Measurements from ENCODE around the gene PCDHA3.
"Not testable (repeated sequence)": the region's sequence is repeated elsewhere in the genome, so short reads cannot be mapped to it uniquely, and the experiment has no call there.

PCDHA3 gene

GRCh38 chr5:140796718-140797095 lies 4.2 kb upstream of the PCDHA3 start:
- Histone ChIP-seq H3K27ac (ENCODE audit: low read length) (no peak overlapping the region), H3F3A (ENCODE audit: insufficient read depth, low read length) (no peaks in the 10 kb centered on the region), H3K36me3 (replicated peaks; ENCODE audit: insufficient read depth, low read length) (no peaks in the 10 kb centered on the region), H3K4me3 (ENCODE audit: low read length) (no peak overlapping the region), H3K4me2 (ENCODE audit: low read depth, low read length) (no peak overlapping the region), H3K9me2 (replicated peaks; ENCODE audit: insufficient read depth, low read length) (no peaks in the 10 kb centered on the region), H4K20me1 (ENCODE audit: insufficient read depth, low read length) (no peaks in the 10 kb centered on the region), H3K79me2 (ENCODE audit: low read length) (no peaks in the 10 kb centered on the region), H3K4me1 (ENCODE audit: low read length) (no peaks in the 10 kb centered on the region), H3K9ac (ENCODE audit: low read length) (no peak overlapping the region), H2AFZ (ENCODE audit: low read length) (no peak overlapping the region), H3K27me3 (replicated peaks; ENCODE audit: insufficient read depth, low read length) (no peaks in the 10 kb centered on the region), H3K9me3 (replicated peaks; ENCODE audit: insufficient read depth, low read length) (no peaks in the 10 kb centered on the region)
- DNase-seq = no peak
- no peak for TF ChIP-seq EZH2 (optimal IDR thresholded peaks at IDR 0.05; ENCODE audit: low read depth, low read length)
- TF ChIP-seq, protein P1, sequence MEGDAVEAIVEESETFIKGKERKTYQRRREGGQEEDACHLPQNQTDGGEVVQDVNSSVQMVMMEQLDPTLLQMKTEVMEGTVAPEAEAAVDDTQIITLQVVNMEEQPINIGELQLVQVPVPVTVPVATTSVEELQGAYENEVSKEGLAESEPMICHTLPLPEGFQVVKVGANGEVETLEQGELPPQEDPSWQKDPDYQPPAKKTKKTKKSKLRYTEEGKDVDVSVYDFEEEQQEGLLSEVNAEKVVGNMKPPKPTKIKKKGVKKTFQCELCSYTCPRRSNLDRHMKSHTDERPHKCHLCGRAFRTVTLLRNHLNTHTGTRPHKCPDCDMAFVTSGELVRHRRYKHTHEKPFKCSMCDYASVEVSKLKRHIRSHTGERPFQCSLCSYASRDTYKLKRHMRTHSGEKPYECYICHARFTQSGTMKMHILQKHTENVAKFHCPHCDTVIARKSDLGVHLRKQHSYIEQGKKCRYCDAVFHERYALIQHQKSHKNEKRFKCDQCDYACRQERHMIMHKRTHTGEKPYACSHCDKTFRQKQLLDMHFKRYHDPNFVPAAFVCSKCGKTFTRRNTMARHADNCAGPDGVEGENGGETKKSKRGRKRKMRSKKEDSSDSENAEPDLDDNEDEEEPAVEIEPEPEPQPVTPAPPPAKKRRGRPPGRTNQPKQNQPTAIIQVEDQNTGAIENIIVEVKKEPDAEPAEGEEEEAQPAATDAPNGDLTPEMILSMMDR (IDR thresholded peaks at IDR 0.05; ENCODE audit: low read length) = no peak
- TF ChIP-seq EZH2phosphoT487 (IDR thresholded peaks at IDR 0.05; ENCODE audit: low read length) = no peak

DNA sequence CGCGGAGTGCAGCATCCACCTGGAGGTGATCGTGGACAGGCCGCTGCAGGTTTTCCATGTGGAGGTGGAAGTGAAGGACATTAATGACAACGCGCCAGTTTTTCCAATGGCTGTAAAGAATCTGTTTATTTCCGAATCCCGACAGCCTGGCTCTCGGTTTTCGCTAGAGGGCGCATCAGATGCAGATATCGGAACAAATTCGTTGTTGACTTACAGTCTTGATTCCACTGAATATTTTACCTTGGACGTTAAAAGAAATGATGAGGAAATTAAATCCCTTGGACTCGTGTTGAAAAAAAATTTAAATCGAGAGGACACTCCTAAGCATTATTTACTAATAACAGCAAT lies 611 bp downstream of the PCDHA3 start:
- no peaks in the 10 kb centered on the region for H3K27me3 ChIP-seq (replicated peaks; ENCODE audit: insufficient read depth, low read length)
- H3K4me2 ChIP-seq (ENCODE audit: low read depth, low read length) = no peak overlapping the region
- no peaks in the 10 kb centered on the region for H3K79me2 ChIP-seq (ENCODE audit: low read length)
- no peaks in the 10 kb centered on the region for H3K9me2 ChIP-seq (replicated peaks; ENCODE audit: insufficient read depth, low read length)
- H3K4me3 ChIP-seq (ENCODE audit: low read length) = no peak overlapping the region
- no peak overlapping the region for H2AFZ ChIP-seq (ENCODE audit: low read length)
- H3K9me3 ChIP-seq (replicated peaks; ENCODE audit: insufficient read depth, low read length) = no peaks in the 10 kb centered on the region
- DNase-seq = no peak
- TF ChIP-seq EZH2phosphoT487 (IDR thresholded peaks at IDR 0.05; ENCODE audit: low read length) (no peak), EZH2 (optimal IDR thresholded peaks at IDR 0.05; ENCODE audit: low read depth, low read length) (no peak)
- TF ChIP-seq, protein P1 (IDR thresholded peaks at IDR 0.05; ENCODE audit: low read length) = no peak
- no peaks in the 10 kb centered on the region for H4K20me1 ChIP-seq (ENCODE audit: insufficient read depth, low read length)
- H3K36me3 ChIP-seq (replicated peaks; ENCODE audit: insufficient read depth, low read length) = no peaks in the 10 kb centered on the region
- no peak overlapping the region for H3K9ac ChIP-seq (ENCODE audit: low read length)
- no peak overlapping the region for H3K27ac ChIP-seq (ENCODE audit: low read length)
- H3F3A ChIP-seq (ENCODE audit: insufficient read depth, low read length) = no peaks in the 10 kb centered on the region
- no peaks in the 10 kb centered on the region for H3K4me1 ChIP-seq (ENCODE audit: low read length)

GRCh38 chr5:140802381-140802780 lies 1.5 kb downstream of the PCDHA3 start:
- H3F3A ChIP-seq (ENCODE audit: insufficient read depth, low read length); DNase-seq: not testable (repeated sequence)

DNA sequence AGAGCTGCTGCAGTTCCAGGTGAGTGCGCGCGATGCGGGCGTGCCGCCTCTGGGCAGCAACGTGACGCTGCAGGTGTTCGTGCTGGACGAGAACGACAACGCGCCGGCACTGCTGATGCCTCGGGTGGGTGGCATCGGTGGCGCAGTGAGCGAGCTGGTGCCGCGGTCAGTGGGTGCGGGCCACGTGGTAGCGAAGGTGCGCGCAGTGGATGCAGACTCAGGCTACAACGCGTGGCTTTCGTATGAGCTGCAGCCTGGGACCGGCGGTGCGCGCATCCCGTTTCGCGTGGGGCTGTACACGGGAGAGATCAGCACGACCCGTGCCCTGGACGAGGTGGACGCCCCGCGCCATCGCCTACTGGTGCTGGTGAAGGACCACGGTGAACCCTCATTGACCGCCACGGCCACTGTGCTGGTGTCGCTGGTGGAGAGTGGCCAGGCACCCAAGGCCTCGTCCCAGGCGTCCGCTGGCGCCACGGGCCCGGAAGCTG lies 2.0 kb downstream of the PCDHA3 start:
- Histone ChIP-seq H3K27ac (ENCODE audit: low read length) (no peak overlapping the region), H3K79me2 (ENCODE audit: low read length) (no peaks in the 10 kb centered on the region), H3F3A (ENCODE audit: insufficient read depth, low read length) (no peaks in the 10 kb centered on the region), H3K4me1 (ENCODE audit: low read length) (no peaks in the 10 kb centered on the region), H3K4me3 (ENCODE audit: low read length) (no peak overlapping the region), H4K20me1 (ENCODE audit: insufficient read depth, low read length) (no peaks in the 10 kb centered on the region), H2AFZ (ENCODE audit: low read length) (no peak overlapping the region), H3K9me3 (replicated peaks; ENCODE audit: insufficient read depth, low read length) (no peaks in the 10 kb centered on the region), H3K36me3 (replicated peaks; ENCODE audit: insufficient read depth, low read length) (no peaks in the 10 kb centered on the region), H3K9me2 (replicated peaks; ENCODE audit: insufficient read depth, low read length) (no peaks in the 10 kb centered on the region), H3K27me3 (replicated peaks; ENCODE audit: insufficient read depth, low read length) (no peaks in the 10 kb centered on the region), H3K9ac (ENCODE audit: low read length) (no peak overlapping the region), H3K4me2 (ENCODE audit: low read depth, low read length) (no peak overlapping the region)
- no peak for DNase-seq
- no peak for TF ChIP-seq EZH2 (optimal IDR thresholded peaks at IDR 0.05; ENCODE audit: low read depth, low read length)

More at GRCh38 chr5:140802381-140802780, 1.5 kb downstream of the PCDHA3 start:
- H3K27ac ChIP-seq (ENCODE audit: low read length); H3K9ac ChIP-seq (ENCODE audit: low read length); H3K27me3 ChIP-seq (replicated peaks; ENCODE audit: insufficient read depth, low read length); H3K9me2 ChIP-seq (replicated peaks; ENCODE audit: insufficient read depth, low read length); H3K79me2 ChIP-seq (ENCODE audit: low read length); H3K4me2 ChIP-seq (ENCODE audit: low read depth, low read length); H3K36me3 ChIP-seq (replicated peaks; ENCODE audit: insufficient read depth, low read length); H4K20me1 ChIP-seq (ENCODE audit: insufficient read depth, low read length); H3K4me3 ChIP-seq (ENCODE audit: low read length); H3K4me1 ChIP-seq (ENCODE audit: low read length); H2AFZ ChIP-seq (ENCODE audit: low read length); H3K9me3 ChIP-seq (replicated peaks; ENCODE audit: insufficient read depth, low read length): not testable (repeated sequence)

Data from MM.1S (cell line).